Endometrial microvascular endothelial cells (primary cell): Measurements from ENCODE around the gene HOXD3. TPM values are rescaled to one million over a fixed set of nuclear protein-coding genes. Genes with fewer than 3 reads are reported as not detected.

Source experiments
- in situ Hi-C: cut with HindIII; loops from 2 replicates; pipeline ENCODE4 v1.10.0; 2017; ENCODE audit warnings: low sequenced_read_pairs, low pct_unique_long_range_greater_than_20kb; ENCODE audit errors: inconsistent ontology term
- total RNA-seq: library from RNA; depleted of rRNA; stranded (reverse); fragments of >200 nt; gene quantifications from one replicate; pipeline ENCODE4 v1.2.3, GENCODE V29; 2015; ENCODE audit errors: inconsistent ontology term

Gene HOXD3
- total RNA-seq, 1 donor from 2014 or later: 21.4 TPM

- in situ Hi-C loops: no loop called here
These were observed 13.6 kb downstream of the HOXD3 start for GRCh38 chr2:176170602-176171305.

- in situ Hi-C loops: no loop called here
These were observed 14.4 kb downstream of the HOXD3 start for GRCh38 chr2:176171351-176172006.

GRCh38 chr2:176172007-176172894 lies 15.1 kb downstream of the HOXD3 start:
- in situ Hi-C loops: no loop called here

GRCh38 chr2:176172895-176173566 lies 15.9 kb downstream of the HOXD3 start:
- in situ Hi-C loops: no loop called here

GRCh38 chr2:176173567-176174381 lies 16.7 kb downstream of the HOXD3 start:
- in situ Hi-C loops: no loop called here

- in situ Hi-C loops: no loop called here
These were observed 17.3 kb downstream of the HOXD3 start for GRCh38 chr2:176174382-176174823.

- in situ Hi-C loops: no loop called here
These were observed 18.0 kb downstream of the HOXD3 start for GRCh38 chr2:176174824-176175708.

- in situ Hi-C loops: no loop called here
These were observed 18.9 kb downstream of the HOXD3 start for GRCh38 chr2:176175709-176176607.

GRCh38 chr2:176177580-176178037 lies 20.5 kb downstream of the HOXD3 start:
- in situ Hi-C loops: no loop called here

GRCh38 chr2:176178038-176178756 lies 21.1 kb downstream of the HOXD3 start:
- in situ Hi-C loops: no loop called here

- in situ Hi-C loops: no loop called here
These were observed 21.7 kb downstream of the HOXD3 start for GRCh38 chr2:176178757-176179295.

- in situ Hi-C loops: no loop called here
These were observed 24.4 kb downstream of the HOXD3 start for GRCh38 chr2:176181551-176181950.

GRCh38 chr2:176182671-176183070 lies 25.6 kb downstream of the HOXD3 start:
- in situ Hi-C loops: no loop called here

GRCh38 chr2:176184749-176185148 lies 27.6 kb downstream of the HOXD3 start:
- in situ Hi-C loops: no loop called here

- in situ Hi-C loops: no loop called here
These were observed 28.9 kb downstream of the HOXD3 start for GRCh38 chr2:176186024-176186423.
